H9 (cell line): Measurements from ENCODE around the gene CACNB2. TPM values are rescaled to one million over a fixed set of nuclear protein-coding genes. Genes with fewer than 3 reads are reported as not detected.

Experiments
- DNase-seq: peaks from one replicate; pipeline ENCODE4 v3.0.0-alpha.2; 2017
- H2AFZ ChIP-seq: one replicate; pipeline ENCODE4 v1.6.1; 2013; ENCODE audit warnings: mild to moderate bottlenecking, low read length, control low read depth, moderate library complexity
- H2AK5ac ChIP-seq: 2 replicates; pipeline ENCODE4 v1.6.1; 2013; ENCODE audit warnings: low read length, control low read depth, mixed read lengths; ENCODE audit not compliant: insufficient read length
- H2BK120ac ChIP-seq: one replicate; pipeline ENCODE4 v1.6.1; 2013; ENCODE audit warnings: low read depth, mild to moderate bottlenecking, low read length, control low read depth, inconsistent platforms; ENCODE audit not compliant: poor library complexity, severe bottlenecking
- H2BK12ac ChIP-seq: 2 replicates; pipeline ENCODE4 v1.6.1; 2013; ENCODE audit warnings: low read length, control low read depth, mixed read lengths, low read depth; ENCODE audit not compliant: insufficient read length
- H2BK15ac ChIP-seq: 2 replicates; pipeline ENCODE4 v1.6.1; 2013; ENCODE audit warnings: low read depth, low read length, control low read depth
- H2BK20ac ChIP-seq: one replicate; pipeline ENCODE4 v1.6.1; 2013; ENCODE audit warnings: low read depth, mild to moderate bottlenecking, low read length, control low read depth, inconsistent platforms; ENCODE audit not compliant: poor library complexity, severe bottlenecking
- H2BK5ac ChIP-seq: 2 replicates; pipeline ENCODE4 v1.6.1; 2013; ENCODE audit warnings: low read length, control low read depth, mixed read lengths; ENCODE audit not compliant: insufficient read length
- H3K14ac ChIP-seq: 2 replicates; pipeline ENCODE4 v1.6.1; 2013; ENCODE audit warnings: low read length, control low read depth; ENCODE audit not compliant: insufficient read depth
- H3K18ac ChIP-seq: 2 replicates; pipeline ENCODE4 v1.6.1; 2013; ENCODE audit warnings: low read depth, mild to moderate bottlenecking, mixed read lengths, low read length, control low read depth; ENCODE audit not compliant: insufficient read length
- H3K23ac ChIP-seq: 2 replicates; pipeline ENCODE4 v1.6.1; 2013; ENCODE audit warnings: low read length, control low read depth, mixed read lengths, low read depth; ENCODE audit not compliant: insufficient read length
- H3K23me2 ChIP-seq: 2 replicates; pipeline ENCODE4 v1.6.1; 2013; ENCODE audit warnings: low read depth, mild to moderate bottlenecking, mixed read lengths, low read length, control low read depth; ENCODE audit not compliant: insufficient read length, poor library complexity, severe bottlenecking
- H3K27ac ChIP-seq: 2 replicates; pipeline ENCODE4 v1.5.1; 2013; ENCODE audit warnings: low read length, control low read depth, mixed read lengths, low read depth; ENCODE audit not compliant: insufficient read length
- H3K27me3 ChIP-seq: 2 replicates; pipeline ENCODE4 v1.6.1; 2013; ENCODE audit warnings: low read length, control low read depth, inconsistent platforms; ENCODE audit not compliant: insufficient read depth
- H3K4ac ChIP-seq: 2 replicates; pipeline ENCODE4 v1.6.1; 2013; ENCODE audit warnings: low read depth, mild to moderate bottlenecking, control low read depth, inconsistent platforms, low read length, moderate library complexity
- H3K4me1 ChIP-seq: 2 replicates; pipeline ENCODE4 v1.6.1; 2013; ENCODE audit warnings: low read length, control low read depth, inconsistent platforms; ENCODE audit not compliant: insufficient read depth
- H3K4me2 ChIP-seq: 2 replicates; pipeline ENCODE4 v1.6.1; 2013; ENCODE audit warnings: low read length, control low read depth, mixed read lengths; ENCODE audit not compliant: insufficient read length, insufficient read depth
- H3K56ac ChIP-seq: 2 replicates; pipeline ENCODE4 v1.6.1; 2013; ENCODE audit warnings: low read depth, mild to moderate bottlenecking, mixed read lengths, low read length, control low read depth; ENCODE audit not compliant: insufficient read length
- H3K79me1 ChIP-seq: 2 replicates; pipeline ENCODE4 v1.6.1; 2013; ENCODE audit warnings: low read depth, mild to moderate bottlenecking, moderate library complexity, low read length, control low read depth, inconsistent platforms; ENCODE audit not compliant: insufficient read depth, poor library complexity, severe bottlenecking
- H3K79me2 ChIP-seq: 2 replicates; pipeline ENCODE4 v1.6.1; 2013; ENCODE audit warnings: low read length, control low read depth, inconsistent platforms; ENCODE audit not compliant: insufficient read depth
- H3K9ac ChIP-seq: 2 replicates; pipeline ENCODE4 v1.6.1; 2013; ENCODE audit warnings: low read length, control low read depth, mixed read lengths; ENCODE audit not compliant: insufficient read length; ENCODE audit errors: extremely low read depth
- H3K9me3 ChIP-seq: one replicate; pipeline ENCODE4 v1.6.1; 2013; ENCODE audit warnings: low read depth, low read length, inconsistent platforms; ENCODE audit not compliant: control insufficient read depth
- H3T11ph ChIP-seq: one replicate; pipeline ENCODE4 v1.6.1; 2013; ENCODE audit warnings: mild to moderate bottlenecking, low read length, control low read depth, inconsistent platforms
- H4K20me1 ChIP-seq: one replicate; pipeline ENCODE4 v1.6.1; 2013; ENCODE audit not compliant: control insufficient read depth, insufficient read length, insufficient read depth
- H4K5ac ChIP-seq: 2 replicates; pipeline ENCODE4 v1.6.1; 2013; ENCODE audit warnings: low read depth, mild to moderate bottlenecking, mixed read lengths, low read length, control low read depth; ENCODE audit not compliant: insufficient read length
- H4K8ac ChIP-seq: replicated peaks from 2 replicates; pipeline ENCODE4 v1.6.1; 2013; ENCODE audit warnings: low read length, control low read depth, mixed read lengths, low read depth; ENCODE audit not compliant: insufficient read length
- H4K91ac ChIP-seq: 2 replicates; pipeline ENCODE4 v1.6.1; 2013; ENCODE audit warnings: low read depth, mild to moderate bottlenecking, moderate library complexity, mixed read lengths, low read length, control low read depth; ENCODE audit not compliant: insufficient read length
- H3K27ac Mint-ChIP-seq, 3 experiments: 2 replicates in 2 of 3; 3 replicates in 1 of 3; pipeline ENCODE4 v1.8.0; 2020 to 2021; ENCODE audit warnings: mixed read lengths in 3 of 3, mild to moderate bottlenecking in 1 of 3, moderate library complexity in 1 of 3
- H3K27me3 Mint-ChIP-seq: 2 replicates; pipeline ENCODE4 v1.8.0; 2021; ENCODE audit warnings: low read depth, mild to moderate bottlenecking, moderate library complexity, mixed read lengths
- H3K36me3 Mint-ChIP-seq, 3 experiments: 2 replicates in 2 of 3; 3 replicates in 1 of 3; pipeline ENCODE4 v1.8.0; 2020 to 2021; ENCODE audit warnings: low read depth in 3 of 3, mixed read lengths in 3 of 3; ENCODE audit not compliant: insufficient read depth in 1 of 3
- H3K4me1 Mint-ChIP-seq, 2 experiments: 2 replicates each; pipeline ENCODE4 v1.8.0; 2020; ENCODE audit warnings: mixed read lengths in 2 of 2
- H3K4me3 Mint-ChIP-seq, 2 experiments: 2 replicates in 1 of 2; 3 replicates in 1 of 2; pipeline ENCODE4 v1.8.0; 2020 to 2021; ENCODE audit warnings: mild to moderate bottlenecking in 2 of 2, mixed read lengths in 2 of 2, moderate library complexity in 1 of 2
- H3K9me3 Mint-ChIP-seq, 2 experiments: 2 replicates in 1 of 2; 3 replicates in 1 of 2; pipeline ENCODE4 v1.8.0; 2020; ENCODE audit warnings: mild to moderate bottlenecking in 2 of 2, mixed read lengths in 2 of 2, moderate library complexity in 1 of 2
- WGBS: extraction: QIAGEN DNeasy Blood & Tissue Kit; methylation state at CpG from one replicate; pipeline ENCODE4 v1.1.7; 2013; ENCODE audit warnings: missing lambda C conversion rate, low lambda C conversion rate, mixed read lengths; ENCODE audit not compliant: insufficient read length; ENCODE audit errors: extremely low coverage; 5-methylcytosine and 5-hydroxymethylcytosine counted together
- total RNA-seq: library from RNA; stranded (reverse); gene quantifications from 2 replicates; pipeline ENCODE4 v1.2.1, GENCODE V29; 2021
- TF ChIP-seq, protein P1 (sequence below): fragments of 200-600 bp; sonication (generic); conservative IDR thresholded peaks from 3 replicates; pipeline ENCODE4 v1.8.0; 2021; ENCODE audit warnings: antibody characterized with exemption, mild to moderate bottlenecking

CACNB2 gene
- total RNA-seq, 1 experiment from 2014 or later, result 2.6 TPM

- Histone ChIP-seq H3K79me2 (no peaks in the 10 kb centered on the region), H4K8ac (no peak overlapping the region), H3K9ac (no peak overlapping the region), H3K27ac (no peak overlapping the region), H2BK5ac (no peak overlapping the region), H4K20me1 (no peaks in the 10 kb centered on the region), H3K4me2 (no peak overlapping the region), H3K56ac (no peak overlapping the region), H2BK20ac (no peak overlapping the region), H2BK120ac (no peak overlapping the region), H3K23me2 (no peaks in the 10 kb centered on the region), H3K23ac (no peak overlapping the region), H3K4me1 (no peaks in the 10 kb centered on the region), H3K4ac (no peak overlapping the region), H2BK12ac (no peak overlapping the region), H2BK15ac (no peak overlapping the region), H3K9me3 (no peaks in the 10 kb centered on the region), H4K5ac (no peak overlapping the region), H2AFZ (no peak overlapping the region), H3K18ac (no peak overlapping the region), H3K27me3 (no peaks in the 10 kb centered on the region), H4K91ac (no peak overlapping the region), H3K79me1 (no peaks in the 10 kb centered on the region), H3K14ac (no peak overlapping the region), H2AK5ac (no peak overlapping the region), H3T11ph (no peak overlapping the region)
- Mint-ChIP-seq H3K4me1 (peaks cover 1 to 4% of the 10 kb centered on the region in 2 experiments; a peak in 1 of 4 replicates), H3K27ac (no peak overlapping the region), H3K4me3 (no peak overlapping the region), H3K36me3 (peaks cover 0 to 2% (median 0%) of the 10 kb centered on the region in 3 experiments; a peak in 4 of 7 replicates), H3K27me3 (no peaks in the 10 kb centered on the region), H3K9me3 (no peaks in the 10 kb centered on the region)
- DNase-seq, result no peak
- WGBS, result no CpG with 5 or more reads among the region's 4 CpGs
- TF ChIP-seq, protein P1, sequence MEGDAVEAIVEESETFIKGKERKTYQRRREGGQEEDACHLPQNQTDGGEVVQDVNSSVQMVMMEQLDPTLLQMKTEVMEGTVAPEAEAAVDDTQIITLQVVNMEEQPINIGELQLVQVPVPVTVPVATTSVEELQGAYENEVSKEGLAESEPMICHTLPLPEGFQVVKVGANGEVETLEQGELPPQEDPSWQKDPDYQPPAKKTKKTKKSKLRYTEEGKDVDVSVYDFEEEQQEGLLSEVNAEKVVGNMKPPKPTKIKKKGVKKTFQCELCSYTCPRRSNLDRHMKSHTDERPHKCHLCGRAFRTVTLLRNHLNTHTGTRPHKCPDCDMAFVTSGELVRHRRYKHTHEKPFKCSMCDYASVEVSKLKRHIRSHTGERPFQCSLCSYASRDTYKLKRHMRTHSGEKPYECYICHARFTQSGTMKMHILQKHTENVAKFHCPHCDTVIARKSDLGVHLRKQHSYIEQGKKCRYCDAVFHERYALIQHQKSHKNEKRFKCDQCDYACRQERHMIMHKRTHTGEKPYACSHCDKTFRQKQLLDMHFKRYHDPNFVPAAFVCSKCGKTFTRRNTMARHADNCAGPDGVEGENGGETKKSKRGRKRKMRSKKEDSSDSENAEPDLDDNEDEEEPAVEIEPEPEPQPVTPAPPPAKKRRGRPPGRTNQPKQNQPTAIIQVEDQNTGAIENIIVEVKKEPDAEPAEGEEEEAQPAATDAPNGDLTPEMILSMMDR, result no peak
Measured at GRCh38 chr10:18190840-18191239, 50.6 kb downstream of the CACNB2 start.
